SK-N-DZ (cell line): ENCODE measurements around the gene TFE3. TPM values are rescaled to one million over a fixed set of nuclear protein-coding genes. Genes with fewer than 3 reads are reported as not detected.

ENCODE experiments used
- DNase-seq: peaks from one replicate; pipeline ENCODE4 v3.0.0-alpha.2; 2015; ENCODE audit warnings: low spot score
- polyA plus RNA-seq, 2 experiments: library from polyadenylated mRNA; depleted of rRNA; stranded (reverse); fragments of >200 nt; gene quantifications; 2 replicates each; pipeline ENCODE4 v1.2.3, GENCODE V29; 2014

TFE3 gene
- 11.0 and 11.4 TPM in 2 replicates for polyA plus RNA-seq (2014; cell fraction: cytosol; rRNA removed)
- polyA plus RNA-seq (2014; cell fraction: nucleus; rRNA removed): 10.4 and 15.4 TPM in 2 replicates

- peak; percentile 99 for DNase-seq
Measured at GRCh38 chrX:49043220-49043986, at the start of gene TFE3. TFE3 (minus strand) TSS chrX:49043357; CDS start chrX:49043226, 131 bp downstream.

- DNase-seq: no peak
Measured at GRCh38 chrX:49089553-49089952, 46.4 kb upstream of the TFE3 start.

- no peak for DNase-seq
Measured at GRCh38 chrX:49082271-49082871, 39.2 kb upstream of the TFE3 start.

- DNase-seq: peak; percentile 52
Measured at GRCh38 chrX:49079489-49080428, 36.6 kb upstream of the TFE3 start, which contains the start of gene WDR45. WDR45 (minus strand) TSS chrX:49079887; CDS start chrX:49078095, 1,792 bp downstream.

- no peak for DNase-seq
Measured at GRCh38 chrX:49077941-49078340, 34.8 kb upstream of the TFE3 start.

GRCh38 chrX:49075347-49075746, 32.2 kb upstream of the TFE3 start:
- DNase-seq: no peak

- DNase-seq: peak; percentile 90
Measured at GRCh38 chrX:49073601-49074575, 30.7 kb upstream of the TFE3 start, which contains the start of gene PRAF2. PRAF2 (minus strand) TSS chrX:49074002; CDS start chrX:49073987, 15 bp downstream.

GRCh38 chrX:49072712-49073095, 29.5 kb upstream of the TFE3 start:
- no peak for DNase-seq

- peak; percentile 43 for DNase-seq
Measured at GRCh38 chrX:49071877-49072711, 28.9 kb upstream of the TFE3 start.

- DNase-seq: no peak
Measured at GRCh38 chrX:49070988-49071387, 27.8 kb upstream of the TFE3 start.

GRCh38 chrX:49069038-49069437, 25.9 kb upstream of the TFE3 start:
- no peak for DNase-seq

GRCh38 chrX:49067285-49068120, 24.3 kb upstream of the TFE3 start:
- DNase-seq: no peak

GRCh38 chrX:49066690-49067089, 23.5 kb upstream of the TFE3 start:
- DNase-seq: no peak

- no peak for DNase-seq
Measured at GRCh38 chrX:49066278-49066677, 23.1 kb upstream of the TFE3 start.

- DNase-seq: no peak
Measured at GRCh38 chrX:49064735-49065134, 21.6 kb upstream of the TFE3 start.

GRCh38 chrX:49064303-49064702, 21.1 kb upstream of the TFE3 start:
- no peak for DNase-seq

GRCh38 chrX:49063715-49064114, 20.6 kb upstream of the TFE3 start:
- no peak for DNase-seq

- no peak for DNase-seq
Measured at GRCh38 chrX:49061916-49062315, 18.8 kb upstream of the TFE3 start.

- no peak for DNase-seq
Measured at GRCh38 chrX:49061490-49061889, 18.3 kb upstream of the TFE3 start.
